ENCODE results near the gene RNASE11.

RNASE11 gene

DNA sequence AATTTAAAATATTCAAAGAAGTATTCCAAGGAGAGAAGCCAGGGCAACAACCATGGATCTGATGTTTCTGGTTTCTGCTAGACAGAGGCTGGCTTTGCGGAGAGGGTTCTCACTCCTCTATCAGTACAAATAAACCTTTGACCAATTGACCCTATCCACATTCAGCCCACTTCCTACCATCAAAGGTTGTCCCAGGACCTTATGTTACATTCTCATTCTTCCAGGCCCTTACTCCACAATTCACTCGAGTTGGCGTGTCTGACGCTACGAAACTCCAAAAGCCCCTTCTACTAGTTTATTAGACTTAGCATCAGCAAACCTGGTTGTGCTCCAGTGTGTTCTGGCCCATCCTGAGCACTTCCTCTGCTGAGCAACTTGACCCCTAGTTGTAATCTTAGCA lies 28.2 kb upstream of the RNASE11 start:
- ChIA-PET POLR2A (no interaction called here), CTCF (interaction anchor here (1.0 kb wide), 1 partner anchor 75 kb away, joined by 4 read pairs; no protein-coding TSS in a partner anchor)
- no peak overlapping the region for H3K4me3 ChIP-seq (ENCODE audit: low read depth, low read length)
- TF ChIP-seq, protein P1, sequence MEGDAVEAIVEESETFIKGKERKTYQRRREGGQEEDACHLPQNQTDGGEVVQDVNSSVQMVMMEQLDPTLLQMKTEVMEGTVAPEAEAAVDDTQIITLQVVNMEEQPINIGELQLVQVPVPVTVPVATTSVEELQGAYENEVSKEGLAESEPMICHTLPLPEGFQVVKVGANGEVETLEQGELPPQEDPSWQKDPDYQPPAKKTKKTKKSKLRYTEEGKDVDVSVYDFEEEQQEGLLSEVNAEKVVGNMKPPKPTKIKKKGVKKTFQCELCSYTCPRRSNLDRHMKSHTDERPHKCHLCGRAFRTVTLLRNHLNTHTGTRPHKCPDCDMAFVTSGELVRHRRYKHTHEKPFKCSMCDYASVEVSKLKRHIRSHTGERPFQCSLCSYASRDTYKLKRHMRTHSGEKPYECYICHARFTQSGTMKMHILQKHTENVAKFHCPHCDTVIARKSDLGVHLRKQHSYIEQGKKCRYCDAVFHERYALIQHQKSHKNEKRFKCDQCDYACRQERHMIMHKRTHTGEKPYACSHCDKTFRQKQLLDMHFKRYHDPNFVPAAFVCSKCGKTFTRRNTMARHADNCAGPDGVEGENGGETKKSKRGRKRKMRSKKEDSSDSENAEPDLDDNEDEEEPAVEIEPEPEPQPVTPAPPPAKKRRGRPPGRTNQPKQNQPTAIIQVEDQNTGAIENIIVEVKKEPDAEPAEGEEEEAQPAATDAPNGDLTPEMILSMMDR (IDR thresholded peaks at IDR 0.05; ENCODE audit: insufficient read depth, low read length, missing control alignments), result no peak
- DNase-seq (ENCODE audit: low read depth, low spot score), result no peak

DNA sequence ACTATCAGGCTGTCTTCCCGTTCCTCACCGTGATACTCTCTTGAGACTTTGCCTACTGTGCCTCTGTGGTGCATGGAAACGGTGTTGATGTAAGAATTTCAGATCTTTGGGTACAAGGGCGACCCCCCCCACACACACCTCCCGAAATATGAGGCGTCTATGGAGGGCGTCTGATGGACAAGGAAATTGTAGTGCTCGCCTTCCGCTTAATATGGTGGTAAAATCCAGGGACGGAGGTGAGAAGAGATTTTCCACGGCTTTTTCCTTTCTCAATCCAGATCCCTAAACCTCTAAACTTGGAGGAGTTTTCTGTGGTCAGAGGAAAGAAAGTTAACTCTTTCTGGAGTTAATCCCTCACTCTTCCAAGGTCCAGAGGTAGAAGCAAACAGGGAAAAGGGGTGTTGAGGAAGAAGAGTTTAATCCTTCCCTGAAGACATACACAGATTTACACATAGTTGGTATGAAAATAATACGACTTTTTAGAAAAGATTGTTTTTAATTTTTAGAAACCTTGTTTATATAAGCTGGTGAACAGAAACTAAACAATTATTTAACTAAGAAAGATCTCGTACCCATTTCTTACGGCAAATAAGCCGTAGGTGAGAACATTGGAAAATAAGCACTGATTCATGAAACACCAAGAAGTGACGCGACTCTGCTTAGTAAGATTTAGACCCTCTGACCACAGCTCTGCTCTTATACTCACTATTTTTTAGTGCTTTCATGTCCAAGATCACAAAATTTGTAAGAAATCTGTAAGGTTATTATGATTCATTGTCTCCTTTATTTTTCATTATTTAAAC lies 26.4 kb upstream of the RNASE11 start:
- POLR2A ChIA-PET, result interaction anchor here (1.6 to 1.8 kb wide), 3 partner anchors 67 to 271 kb away, joined by 10 to 17 read pairs (median 12); partner anchors contain the start of genes PARP2 and RNASE4

DNA sequence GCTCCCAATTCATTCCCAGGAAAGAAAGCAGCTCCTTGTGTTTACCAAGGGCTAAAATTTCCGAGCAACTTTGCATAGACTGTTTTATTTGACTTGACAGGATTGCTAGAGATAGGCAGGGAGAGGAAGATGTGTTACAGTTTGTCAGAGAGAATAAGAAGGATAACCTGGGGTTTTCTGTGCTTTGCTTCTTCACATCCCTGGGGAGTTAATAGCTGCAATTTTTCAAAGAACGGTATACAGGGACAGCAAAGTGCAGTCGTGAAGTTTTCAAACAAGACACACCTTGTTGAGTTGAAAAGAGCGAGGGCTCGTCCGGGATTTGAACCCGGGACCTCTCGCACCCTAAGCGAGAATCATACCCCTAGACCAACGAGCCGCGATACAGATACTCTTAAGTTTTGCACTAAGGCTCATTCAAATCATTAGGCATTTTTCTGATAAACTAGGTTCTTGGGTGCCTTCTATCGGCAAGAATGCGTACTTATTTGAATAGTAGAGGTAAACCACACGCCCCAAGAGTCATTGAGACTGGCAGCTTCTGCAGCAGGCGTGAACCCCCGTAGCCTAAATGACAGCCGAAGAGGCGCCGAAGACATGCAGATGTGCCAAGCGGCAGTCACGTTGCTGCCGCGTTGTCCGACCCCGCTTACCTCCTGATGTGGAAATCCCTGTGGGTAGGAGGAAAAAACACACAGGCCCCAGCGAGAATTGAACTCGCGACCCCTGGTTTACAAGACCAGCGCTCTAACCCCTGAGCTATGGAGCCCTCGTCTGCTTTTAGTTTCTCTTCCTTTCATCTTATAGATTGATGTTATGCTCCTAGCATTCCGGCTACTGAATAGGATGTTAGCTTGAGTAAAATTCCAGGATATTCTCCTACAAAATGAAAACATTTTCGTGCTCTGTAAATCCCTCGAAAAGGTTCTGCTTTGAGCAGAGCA lies 25.6 kb upstream of the RNASE11 start:
- peak; percentile 98 for DNase-seq (ENCODE audit: low read depth, low spot score)
- POLR2A ChIA-PET, result interaction anchor here (0.8 to 1.8 kb wide), 6 partner anchors 9 to 270 kb away, joined by 3 to 17 read pairs (median 6); partner anchors contain the start of genes PARP2 and RNASE4
- TF ChIP-seq, protein P1 (IDR thresholded peaks at IDR 0.05; ENCODE audit: insufficient read depth, low read length, missing control alignments), result peak; percentile 68
- CTCF ChIA-PET, result interaction anchor here (0.6 to 3.5 kb wide), 26 partner anchors 10 to 493 kb away, joined by 3 to 27 read pairs (median 4); partner anchors contain the start of genes ANG, PARP2, PIP4P1 and RNASE4
- H3K4me3 ChIP-seq (ENCODE audit: low read depth, low read length), result peak overlapping the region; percentile 70

More for the DNA sequence above, 26.4 kb upstream of the RNASE11 start:
- TF ChIP-seq, protein P1 (IDR thresholded peaks at IDR 0.05; ENCODE audit: insufficient read depth, low read length, missing control alignments), result no peak
- peak overlapping the region; percentile 70 for H3K4me3 ChIP-seq (ENCODE audit: low read depth, low read length)
- no peak for DNase-seq (ENCODE audit: low read depth, low spot score)
- CTCF ChIA-PET, result interaction anchor here (0.6 to 3.5 kb wide), 13 partner anchors 9 to 359 kb away, joined by 3 to 27 read pairs (median 5); partner anchors contain the start of genes PIP4P1 and RNASE4

DNA sequence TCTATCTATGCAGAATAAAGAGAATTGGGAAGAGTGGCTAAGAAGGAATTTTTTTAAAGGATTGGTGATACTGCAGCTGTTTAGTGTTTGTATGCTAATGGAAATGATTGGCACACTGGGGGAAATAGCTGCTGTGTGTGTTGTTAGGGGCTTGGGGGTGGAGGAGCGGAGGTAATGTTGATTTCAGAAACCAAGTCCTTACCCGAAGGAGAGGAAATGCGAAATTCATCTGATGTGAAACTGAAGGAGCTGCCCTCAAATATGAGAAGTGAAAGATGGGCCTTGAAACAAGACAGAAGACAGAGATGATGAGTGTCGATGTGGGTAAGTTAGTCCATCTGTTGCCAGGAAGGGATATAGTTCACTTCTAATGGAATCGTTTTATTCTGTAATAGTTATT lies 24.6 kb upstream of the RNASE11 start:
- TF ChIP-seq, protein P1 (IDR thresholded peaks at IDR 0.05; ENCODE audit: insufficient read depth, low read length, missing control alignments), result no peak
- ChIA-PET CTCF (interaction anchor here (0.8 to 3.5 kb wide), 16 partner anchors 10 to 284 kb away, joined by 3 to 27 read pairs (median 8); partner anchors contain the start of genes PARP2 and RNASE4), POLR2A (interaction anchor here (1.6 to 1.8 kb wide), 3 partner anchors 69 to 269 kb away, joined by 10 to 17 read pairs (median 12); partner anchors contain the start of genes PARP2 and RNASE4)
- no peak for DNase-seq (ENCODE audit: low read depth, low spot score)
- no peak overlapping the region for H3K4me3 ChIP-seq (ENCODE audit: low read depth, low read length)

DNA sequence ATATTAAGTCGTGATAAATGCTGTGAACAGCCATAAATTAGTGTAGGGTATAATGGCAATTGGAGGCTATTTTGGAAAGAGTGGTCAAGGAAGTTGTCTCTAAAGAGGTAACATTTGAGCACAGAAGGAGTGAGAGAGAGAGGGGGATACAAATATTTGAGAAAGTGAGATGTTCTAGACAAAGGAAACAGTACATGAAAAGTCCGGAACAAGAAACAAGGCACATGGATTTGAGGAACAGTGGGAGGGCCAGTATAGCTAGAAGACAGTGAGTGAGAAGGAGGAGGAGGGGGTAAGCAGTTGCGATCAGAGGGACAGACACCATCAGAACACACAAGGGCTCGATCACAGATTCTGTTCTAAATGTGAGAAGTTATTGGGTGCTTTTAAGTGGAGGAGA lies 23.5 kb upstream of the RNASE11 start:
- DNase-seq (ENCODE audit: low read depth, low spot score), result no peak
- ChIA-PET POLR2A (interaction anchor here (1.4 kb wide), 1 partner anchor 72 kb away, joined by 4 read pairs; no protein-coding TSS in a partner anchor), CTCF (interaction anchor here (0.9 to 7.8 kb wide), 7 partner anchors 11 to 282 kb away, joined by 4 to 161 read pairs (median 41); partner anchors contain the start of genes ANG, CCNB1IP1, RNASE4 and TEP1)
- TF ChIP-seq, protein P1 (IDR thresholded peaks at IDR 0.05; ENCODE audit: insufficient read depth, low read length, missing control alignments), result no peak
- H3K4me3 ChIP-seq (ENCODE audit: low read depth, low read length), result no peak overlapping the region

Measured in AG04449 (cell line).